GM12872 (cell line): ENCODE data around the gene PHACTR1.

Experiments used
- TF ChIP-seq, protein P1 (sequence below): IDR thresholded peaks from 3 replicates; pipeline ENCODE4 v1.5.1; 2011; ENCODE audit warnings: low read depth, mild to moderate bottlenecking, low read length, moderate library complexity; ENCODE audit not compliant: insufficient read depth

PHACTR1 gene

DNA sequence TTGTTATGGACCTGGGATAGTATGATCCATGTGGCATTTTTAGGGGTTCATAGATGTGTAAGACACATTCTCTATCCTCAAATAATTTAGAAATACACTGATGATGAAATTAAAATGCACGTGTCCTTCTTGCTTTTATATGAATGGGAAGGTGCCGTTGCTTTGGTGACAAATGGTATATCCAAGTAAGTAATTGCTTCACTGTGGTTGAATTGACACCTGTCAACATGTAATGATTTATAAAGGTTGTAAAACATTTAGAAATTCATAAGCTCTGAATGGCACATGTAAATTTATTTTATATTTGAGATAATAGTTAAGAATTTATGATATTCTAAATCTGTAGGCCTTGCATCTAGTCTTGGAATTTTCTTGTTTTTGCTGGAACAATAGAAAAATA lies 227.0 kb downstream of the PHACTR1 start:
- TF ChIP-seq, protein P1, sequence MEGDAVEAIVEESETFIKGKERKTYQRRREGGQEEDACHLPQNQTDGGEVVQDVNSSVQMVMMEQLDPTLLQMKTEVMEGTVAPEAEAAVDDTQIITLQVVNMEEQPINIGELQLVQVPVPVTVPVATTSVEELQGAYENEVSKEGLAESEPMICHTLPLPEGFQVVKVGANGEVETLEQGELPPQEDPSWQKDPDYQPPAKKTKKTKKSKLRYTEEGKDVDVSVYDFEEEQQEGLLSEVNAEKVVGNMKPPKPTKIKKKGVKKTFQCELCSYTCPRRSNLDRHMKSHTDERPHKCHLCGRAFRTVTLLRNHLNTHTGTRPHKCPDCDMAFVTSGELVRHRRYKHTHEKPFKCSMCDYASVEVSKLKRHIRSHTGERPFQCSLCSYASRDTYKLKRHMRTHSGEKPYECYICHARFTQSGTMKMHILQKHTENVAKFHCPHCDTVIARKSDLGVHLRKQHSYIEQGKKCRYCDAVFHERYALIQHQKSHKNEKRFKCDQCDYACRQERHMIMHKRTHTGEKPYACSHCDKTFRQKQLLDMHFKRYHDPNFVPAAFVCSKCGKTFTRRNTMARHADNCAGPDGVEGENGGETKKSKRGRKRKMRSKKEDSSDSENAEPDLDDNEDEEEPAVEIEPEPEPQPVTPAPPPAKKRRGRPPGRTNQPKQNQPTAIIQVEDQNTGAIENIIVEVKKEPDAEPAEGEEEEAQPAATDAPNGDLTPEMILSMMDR: no peak

DNA sequence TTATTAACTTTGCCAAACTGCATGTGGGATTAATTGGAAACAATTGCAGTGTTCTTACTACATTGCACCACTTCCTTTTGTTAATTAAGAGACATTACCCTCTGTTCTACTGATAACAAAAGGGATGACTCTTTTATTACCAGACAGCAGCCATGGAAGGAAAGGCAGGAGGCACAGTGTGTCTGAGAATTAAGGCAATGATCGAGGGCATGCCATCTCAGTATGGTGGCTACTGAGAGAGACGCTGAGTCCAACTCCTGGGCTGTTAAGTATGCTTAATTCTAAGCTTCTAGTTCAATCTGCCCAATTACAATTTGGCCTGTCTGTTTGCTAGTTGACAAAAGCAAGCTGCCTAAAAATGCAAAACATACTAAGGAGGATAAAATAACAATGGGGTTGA lies 227.4 kb downstream of the PHACTR1 start:
- TF ChIP-seq, protein P1: no peak

DNA sequence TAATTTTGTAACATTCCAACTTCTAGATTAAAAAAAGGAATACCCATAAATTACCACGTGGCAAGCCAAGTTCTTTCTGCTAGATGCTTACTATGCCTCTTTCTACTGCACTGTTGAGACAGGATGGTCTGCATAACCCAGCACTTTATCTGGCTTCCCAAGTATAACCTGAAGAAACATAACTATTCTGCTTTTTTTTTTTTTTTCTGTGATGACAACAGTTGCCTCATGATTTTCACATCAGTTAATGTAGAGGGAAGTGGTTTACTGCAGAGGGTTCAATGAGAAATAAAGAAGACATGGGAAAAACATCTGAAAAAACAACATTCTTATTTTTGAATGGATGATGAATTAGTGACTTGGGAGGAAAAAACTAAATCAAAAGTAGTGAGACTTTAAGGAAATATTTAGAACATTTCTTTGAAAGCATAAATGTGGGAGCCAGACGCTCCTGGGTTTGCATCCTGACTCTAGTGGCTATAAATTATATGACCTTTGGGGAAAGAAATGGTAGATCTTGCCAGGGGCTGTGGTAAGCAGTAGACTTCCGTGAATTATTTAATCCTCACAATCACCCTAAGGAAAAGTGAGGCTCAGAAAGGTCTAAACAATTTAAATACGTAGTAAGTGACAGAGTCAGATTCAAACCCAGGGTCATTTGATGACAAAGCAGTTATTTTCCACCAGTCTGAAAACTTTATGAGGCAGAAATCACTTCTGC lies 230.7 kb downstream of the PHACTR1 start:
- TF ChIP-seq, protein P1: no peak

DNA sequence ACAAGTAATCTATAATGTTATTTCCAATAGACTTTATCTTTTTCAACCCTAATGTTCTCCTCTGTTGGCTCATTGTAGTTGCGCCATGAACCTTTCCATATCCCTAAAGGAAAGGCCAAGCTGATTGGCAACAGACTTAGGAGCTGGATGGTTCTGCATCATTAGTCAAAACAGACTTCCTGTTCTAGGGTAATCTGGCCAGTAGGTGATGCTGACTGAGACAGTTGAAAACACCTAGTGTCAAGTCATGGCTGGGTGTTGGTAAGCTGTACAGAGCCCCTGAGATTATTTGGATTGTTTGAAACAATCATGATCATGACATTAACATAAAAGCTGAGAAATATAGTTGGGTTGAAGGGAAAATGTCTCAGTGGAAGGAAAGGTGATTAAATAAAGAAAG lies 231.4 kb downstream of the PHACTR1 start:
- TF ChIP-seq, protein P1: 0 out of 3 replicates have a peak, but pooled peaks have one; percentile 10

DNA sequence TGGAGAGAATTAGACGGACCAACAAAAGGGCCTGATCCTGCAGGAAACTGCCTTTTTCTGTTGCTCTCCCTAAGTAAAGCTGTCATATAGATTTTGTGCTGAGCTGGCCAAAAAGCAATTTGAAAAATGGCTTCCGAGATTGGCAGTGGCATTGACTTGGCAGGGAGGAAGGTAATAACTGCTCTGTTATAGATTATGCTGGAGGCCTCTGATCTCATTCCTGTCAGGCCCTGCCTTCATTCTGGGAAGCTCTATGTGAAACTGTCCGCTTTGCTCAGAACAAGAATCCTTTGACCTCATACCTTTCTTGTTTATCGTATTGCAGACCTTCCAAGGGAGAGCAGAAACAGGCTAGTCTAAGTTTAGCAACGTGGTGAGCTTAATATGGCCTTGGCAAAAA lies 234.4 kb downstream of the PHACTR1 start:
- TF ChIP-seq, protein P1: no peak

DNA sequence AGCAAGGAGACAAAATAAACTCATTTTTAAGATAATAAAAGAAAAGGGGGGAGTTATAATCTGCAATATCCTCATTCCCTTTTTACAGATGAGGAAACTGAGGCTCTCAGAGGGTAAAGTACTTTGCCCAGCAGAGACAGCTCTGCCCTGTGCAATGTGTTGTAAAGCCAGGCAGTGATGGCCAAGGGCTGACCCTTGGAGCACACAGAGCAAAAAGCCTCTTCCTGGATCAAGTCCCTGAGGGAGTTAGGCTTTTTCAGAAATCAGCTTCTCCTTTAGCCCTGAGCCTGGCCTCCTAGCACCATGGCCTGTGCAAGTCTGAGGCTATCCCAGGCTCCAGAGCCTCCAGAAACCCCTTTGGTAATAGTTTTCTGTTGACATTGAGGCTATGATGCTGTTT lies 234.8 kb downstream of the PHACTR1 start:
- TF ChIP-seq, protein P1: no peak

DNA sequence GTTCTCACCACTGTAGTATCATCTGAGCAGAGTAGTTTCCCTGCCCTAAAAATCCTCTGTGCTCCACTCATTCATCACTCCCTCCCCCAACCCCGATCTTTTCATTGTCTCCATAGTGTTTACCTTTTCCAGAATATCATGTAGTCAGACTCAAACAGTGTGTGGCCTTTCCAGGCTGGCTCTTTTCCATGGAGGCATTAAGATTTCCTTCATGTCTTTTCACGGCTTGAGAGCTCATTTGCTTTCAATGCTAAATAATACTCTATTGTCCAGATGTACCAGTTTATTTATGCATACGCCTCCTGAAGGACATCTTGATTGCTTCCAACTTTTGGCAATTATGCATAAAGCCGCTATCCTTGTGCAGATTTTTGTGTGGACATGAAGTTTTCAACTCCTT lies 235.8 kb downstream of the PHACTR1 start:
- TF ChIP-seq, protein P1: no peak
